Lower lobe of right lung (tissue), 2 donors: ENCODE data around the gene BBLN. TPM values are rescaled to one million over a fixed set of nuclear protein-coding genes. Genes with fewer than 3 reads are reported as not detected.
A peak's percentile ranks its signal among the peaks of the same experiment; 100 is the strongest.

ENCODE experiments used
- ATAC-seq, 2 donors: fragments of 200-7000 bp; cut with Tn5 transposase; one replicate each; pipeline ENCODE4 v1.9.1; 2020 to 2022; ENCODE audit warnings: mild to moderate bottlenecking in 2 of 2, moderate library complexity in 2 of 2
- DNase-seq: peaks from one replicate; pipeline ENCODE4 v3.0.0-alpha.2; 2020
- H3K27ac ChIP-seq: fragments of 200-600 bp; one replicate; pipeline ENCODE4 v1.8.0; 2022
- H3K27me3 ChIP-seq: fragments of 200-600 bp; one replicate; pipeline ENCODE4 v1.8.0; 2022; ENCODE audit warnings: low read depth
- H3K36me3 ChIP-seq: fragments of 200-600 bp; one replicate; pipeline ENCODE4 v1.8.0; 2022; ENCODE audit warnings: mild to moderate bottlenecking
- H3K4me1 ChIP-seq: fragments of 200-600 bp; one replicate; pipeline ENCODE4 v1.8.0; 2022
- H3K4me3 ChIP-seq: fragments of 200-600 bp; one replicate; pipeline ENCODE4 v1.8.0; 2022; ENCODE audit warnings: mild to moderate bottlenecking
- H3K9me3 ChIP-seq: fragments of 200-600 bp; one replicate; pipeline ENCODE4 v1.8.0; 2022
- CTCF ChIP-seq: fragments of 200-600 bp; IDR thresholded peaks from one replicate; pipeline ENCODE4 v1.8.0; 2022; ENCODE audit warnings: antibody characterized with exemption, mild to moderate bottlenecking
- intact Hi-C: fragments of 100-400 bp; cut with DNase I; formaldehyde crosslinking; loops from one replicate; pipeline ENCODE4 v1.11.0; 2022
- total RNA-seq: library from RNA; stranded (reverse); fragmentation: NEBNext Ultra II Directional; extraction: Animal tissue kit (Norgen Biotek cat#: 25700); gene quantifications from one replicate; pipeline ENCODE4 v1.2.1, GENCODE V29; 2021
- donor health status: DM: no; HTN: yes; CAD: no; lungs with severe emphysema.

Gene BBLN
- total RNA-seq, 1 donor from 2014 or later, result 47.9 TPM

DNA sequence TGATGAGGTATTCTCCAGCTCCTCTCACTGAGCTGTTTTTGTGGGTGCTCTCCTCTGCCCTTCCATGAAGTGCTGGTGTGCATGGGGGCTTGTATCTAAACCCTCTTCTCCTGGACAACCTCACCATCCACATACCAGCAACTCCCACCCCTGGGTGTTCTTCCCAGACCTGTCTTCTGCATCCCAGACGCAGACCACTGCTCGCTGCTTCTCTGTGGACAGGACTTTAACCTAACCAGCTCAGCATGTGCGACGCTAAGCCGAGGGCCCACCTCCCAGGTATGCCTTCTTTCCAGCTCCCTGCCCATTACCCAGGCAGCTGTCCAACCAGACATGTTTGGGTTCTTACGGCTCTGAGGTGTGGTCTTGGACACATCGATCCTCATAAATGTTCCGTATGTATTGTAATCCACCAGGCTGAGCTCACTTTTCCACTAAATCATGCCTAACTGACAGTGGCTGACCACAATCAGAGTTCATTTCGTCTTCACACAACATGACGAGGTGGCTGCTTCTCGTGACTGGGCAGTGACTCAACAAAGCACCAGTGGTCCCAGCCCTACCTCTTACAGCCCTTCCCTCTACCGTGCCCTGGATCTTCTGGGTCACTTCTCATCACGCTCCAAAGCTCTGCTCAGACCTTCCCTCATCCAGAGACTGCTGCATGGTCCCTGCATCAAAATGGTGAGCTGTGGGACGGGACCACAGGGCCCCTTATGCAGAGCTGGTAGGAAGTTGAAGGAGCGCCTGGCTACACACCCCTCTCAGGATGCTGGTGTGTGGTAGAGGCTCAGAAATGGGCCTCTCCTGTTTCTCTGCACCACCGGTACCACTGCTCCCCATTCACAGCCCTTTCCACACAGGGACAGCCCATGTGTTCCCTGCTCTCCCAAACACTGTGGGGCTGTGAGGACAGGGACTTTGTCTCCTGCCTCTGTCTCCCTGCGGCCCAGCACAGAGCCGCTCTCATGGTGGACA, 23.0 kb upstream of the BBLN start:
- Histone ChIP-seq H3K27ac (no peak overlapping the region), H3K4me1 (no peaks in the 10 kb centered on the region), H3K27me3 (no peaks in the 10 kb centered on the region), H3K36me3 (no peaks in the 10 kb centered on the region), H3K4me3 (no peak overlapping the region), H3K9me3 (no peaks in the 10 kb centered on the region)
- TF ChIP-seq CTCF, result no peak
- DNase-seq (peak; percentile 18), ATAC-seq (peak in 1 of 2 donors; percentile 29)
- intact Hi-C loops, result no loop called here

DNA sequence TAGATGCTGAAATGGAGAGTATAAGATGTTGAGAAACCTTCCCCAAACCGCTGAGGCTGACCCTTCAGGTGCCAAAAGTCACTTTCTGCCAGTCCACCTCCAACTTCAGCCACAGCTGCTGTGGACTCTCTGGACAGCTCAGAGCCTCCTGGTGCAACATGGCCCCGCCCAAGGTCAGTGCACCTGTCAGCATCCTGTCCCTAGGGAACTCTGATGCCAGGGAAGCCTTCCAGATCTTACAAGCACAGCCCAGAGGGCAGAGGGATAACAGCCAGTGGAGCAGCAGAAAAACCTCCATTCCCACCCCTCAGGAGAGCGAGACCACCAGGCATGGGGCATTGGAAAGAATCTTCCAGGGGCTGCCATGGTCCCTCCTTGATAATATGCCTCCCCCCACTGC, 22.1 kb upstream of the BBLN start:
- intact Hi-C loops, result no loop called here
- no peak overlapping the region for H3K4me3 ChIP-seq
- peak; percentile 15 for DNase-seq
- no peaks in the 10 kb centered on the region for H3K27me3 ChIP-seq
- no peak overlapping the region for H3K27ac ChIP-seq
- H3K9me3 ChIP-seq, result no peaks in the 10 kb centered on the region
- no peak for TF ChIP-seq CTCF
- no peaks in the 10 kb centered on the region for H3K36me3 ChIP-seq
- H3K4me1 ChIP-seq, result no peaks in the 10 kb centered on the region
- ATAC-seq, result no peak

GRCh38 chr9:128139621-128140020, 20.4 kb upstream of the BBLN start:
- TF ChIP-seq CTCF, result no peak
- H3K4me1 ChIP-seq, result no peaks in the 10 kb centered on the region
- no peaks in the 10 kb centered on the region for H3K36me3 ChIP-seq
- H3K27me3 ChIP-seq, result no peaks in the 10 kb centered on the region
- H3K27ac ChIP-seq, result no peak overlapping the region
- DNase-seq (peak; percentile 13), ATAC-seq (no peak)
- intact Hi-C loops, result no loop called here
- no peak overlapping the region for H3K4me3 ChIP-seq
- no peaks in the 10 kb centered on the region for H3K9me3 ChIP-seq

DNA sequence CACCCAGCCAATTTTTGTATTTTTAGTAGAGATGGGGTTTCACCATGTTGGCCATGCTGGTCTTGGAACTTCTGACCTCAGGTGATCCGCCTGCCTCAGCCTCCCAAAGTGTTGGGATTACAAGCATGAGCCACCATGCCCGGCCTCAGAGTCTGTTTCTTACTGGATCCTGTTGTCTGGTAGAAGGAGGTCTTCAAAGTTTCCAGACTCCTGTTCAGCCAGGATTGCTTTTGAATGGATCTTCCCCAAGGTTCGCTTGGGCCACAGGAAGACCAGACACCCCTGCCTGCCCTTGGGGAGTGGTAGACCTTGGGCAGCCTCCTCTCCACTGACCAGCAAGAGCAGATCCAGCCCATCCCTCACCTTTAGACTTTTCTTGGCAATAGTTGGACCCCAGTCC, 18.5 kb upstream of the BBLN start:
- ATAC-seq, result no peak
- no peaks in the 10 kb centered on the region for H3K27me3 ChIP-seq
- no peak overlapping the region for H3K27ac ChIP-seq
- no peaks in the 10 kb centered on the region for H3K9me3 ChIP-seq
- H3K36me3 ChIP-seq, result no peaks in the 10 kb centered on the region
- intact Hi-C loops, result no loop called here
- no peaks in the 10 kb centered on the region for H3K4me1 ChIP-seq
- H3K4me3 ChIP-seq, result no peak overlapping the region
- TF ChIP-seq CTCF, result no peak
- DNase-seq, result peak; percentile 8

- ATAC-seq, result no peak
- Histone ChIP-seq H3K36me3 (no peaks in the 10 kb centered on the region), H3K9me3 (no peaks in the 10 kb centered on the region), H3K4me1 (no peaks in the 10 kb centered on the region), H3K4me3 (no peak overlapping the region), H3K27ac (no peak overlapping the region), H3K27me3 (no peaks in the 10 kb centered on the region)
- intact Hi-C loops, result no loop called here
- TF ChIP-seq CTCF, result no peak
- DNase-seq, result peak; percentile 4
Measured at GRCh38 chr9:128142061-128142460, 18.0 kb upstream of the BBLN start.
